AG04449 (cell line): ENCODE results near the gene SLC4A1.

Source experiments
- CTCF ChIA-PET: fragments of 350-600 bp; formaldehyde crosslinking; extraction: SDS; loops from one replicate; lab custom pipeline; 2021; ENCODE audit warnings: antibody characterized with exemption; lab: Yijun Ruan, JAX
- POLR2A ChIA-PET: fragments of 400-600, 350-600 bp; formaldehyde crosslinking; extraction: SDS; loops from one replicate; lab custom pipeline; 2020; ENCODE audit warnings: antibody characterized with exemption, inconsistent platforms; lab: Yijun Ruan, JAX
- DNase-seq: peaks from one replicate; pipeline ENCODE4 v3.0.0-alpha.2; 2010; ENCODE audit warnings: low read depth, low spot score
- H3K4me3 ChIP-seq: 2 replicates; pipeline ENCODE4 v1.5.1; 2011; ENCODE audit warnings: low read depth, mild to moderate bottlenecking, control low read depth, low read length
- TF ChIP-seq, protein P1 (sequence below): IDR thresholded peaks from one replicate; pipeline ENCODE4 v1.5.1; 2011; ENCODE audit warnings: mild to moderate bottlenecking, moderate library complexity, low read length, control low read depth, inconsistent platforms; ENCODE audit not compliant: insufficient read depth; ENCODE audit errors: missing control alignments

The SLC4A1 gene

DNA sequence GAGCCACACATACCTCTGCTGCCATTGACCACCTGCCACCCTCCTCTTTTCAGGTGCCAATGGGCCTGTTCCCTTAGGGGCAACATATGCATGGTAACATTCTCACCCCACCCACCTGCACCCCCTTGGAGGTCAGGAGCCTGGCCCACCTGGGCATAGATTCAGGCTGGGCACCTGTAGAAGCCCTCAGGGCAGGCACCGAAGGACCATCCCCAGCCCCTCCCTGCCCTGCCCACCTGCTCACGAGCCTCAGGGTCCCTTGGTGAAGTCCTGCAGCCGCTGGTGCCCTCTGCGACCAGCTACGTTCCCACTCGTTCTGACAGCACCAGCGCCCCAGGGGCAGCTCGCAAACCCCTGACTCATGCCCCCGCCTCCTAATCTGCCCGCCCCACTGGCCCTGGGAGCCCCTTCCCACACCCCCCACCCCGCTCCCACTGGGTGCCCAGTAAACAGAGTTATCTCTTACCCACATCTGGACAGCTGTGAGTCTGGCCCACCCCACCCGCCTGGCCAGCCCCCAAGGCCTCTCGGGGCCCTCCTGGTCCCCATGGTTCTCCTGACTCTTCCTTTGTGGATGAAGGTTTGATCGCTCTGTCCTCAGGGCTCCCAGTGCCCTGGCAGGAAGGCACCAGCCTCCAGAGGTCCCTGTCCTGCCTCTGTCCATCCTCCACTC lies at the start of gene SLC4A1:
Gene SLC4A1 (minus strand): TSS at position 318 of the 673 bp plus-strand sequence. CDS start 5,269 bp downstream, outside the sequence.
- ChIA-PET CTCF (no interaction called here), POLR2A (interaction anchor here (0.6 kb wide), 1 partner anchor 59 kb away, joined by 4 read pairs; no protein-coding TSS in a partner anchor)
- no peak for DNase-seq
- TF ChIP-seq, protein P1, sequence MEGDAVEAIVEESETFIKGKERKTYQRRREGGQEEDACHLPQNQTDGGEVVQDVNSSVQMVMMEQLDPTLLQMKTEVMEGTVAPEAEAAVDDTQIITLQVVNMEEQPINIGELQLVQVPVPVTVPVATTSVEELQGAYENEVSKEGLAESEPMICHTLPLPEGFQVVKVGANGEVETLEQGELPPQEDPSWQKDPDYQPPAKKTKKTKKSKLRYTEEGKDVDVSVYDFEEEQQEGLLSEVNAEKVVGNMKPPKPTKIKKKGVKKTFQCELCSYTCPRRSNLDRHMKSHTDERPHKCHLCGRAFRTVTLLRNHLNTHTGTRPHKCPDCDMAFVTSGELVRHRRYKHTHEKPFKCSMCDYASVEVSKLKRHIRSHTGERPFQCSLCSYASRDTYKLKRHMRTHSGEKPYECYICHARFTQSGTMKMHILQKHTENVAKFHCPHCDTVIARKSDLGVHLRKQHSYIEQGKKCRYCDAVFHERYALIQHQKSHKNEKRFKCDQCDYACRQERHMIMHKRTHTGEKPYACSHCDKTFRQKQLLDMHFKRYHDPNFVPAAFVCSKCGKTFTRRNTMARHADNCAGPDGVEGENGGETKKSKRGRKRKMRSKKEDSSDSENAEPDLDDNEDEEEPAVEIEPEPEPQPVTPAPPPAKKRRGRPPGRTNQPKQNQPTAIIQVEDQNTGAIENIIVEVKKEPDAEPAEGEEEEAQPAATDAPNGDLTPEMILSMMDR: no peak
- H3K4me3 ChIP-seq: no peak within 1 kb of the TSS

DNA sequence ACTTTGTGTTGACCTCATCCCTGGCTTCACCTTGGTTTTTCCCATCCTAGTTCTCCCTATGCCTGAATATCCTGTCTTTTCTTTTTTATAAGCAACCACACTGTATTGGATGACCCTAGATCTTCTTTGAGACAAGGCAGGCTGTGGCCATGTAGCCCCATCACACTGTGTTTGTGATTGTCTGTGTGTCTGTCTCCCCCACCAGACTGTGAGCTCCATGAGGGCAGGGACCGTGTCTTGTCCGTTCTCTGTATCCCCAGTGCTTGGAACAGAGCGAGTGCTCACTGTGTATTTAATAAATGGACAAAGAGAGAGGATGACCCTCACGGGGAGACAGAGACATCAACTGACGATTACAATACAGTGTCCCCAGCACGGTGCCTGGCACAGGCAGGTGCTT lies 49.6 kb upstream of the SLC4A1 start:
- DNase-seq: no peak
- CTCF ChIA-PET: interaction anchor here (1.2 to 2.2 kb wide), 2 partner anchors 14 to 119 kb away, joined by 3 to 21 read pairs; no protein-coding TSS in a partner anchor
- TF ChIP-seq, protein P1: no peak
- H3K4me3 ChIP-seq: no peak overlapping the region
- POLR2A ChIA-PET: interaction anchor here (1.2 to 2.3 kb wide), 2 partner anchors 9 to 96 kb away, joined by 3 to 18 read pairs; partner anchors contain the start of gene RUNDC3A

DNA sequence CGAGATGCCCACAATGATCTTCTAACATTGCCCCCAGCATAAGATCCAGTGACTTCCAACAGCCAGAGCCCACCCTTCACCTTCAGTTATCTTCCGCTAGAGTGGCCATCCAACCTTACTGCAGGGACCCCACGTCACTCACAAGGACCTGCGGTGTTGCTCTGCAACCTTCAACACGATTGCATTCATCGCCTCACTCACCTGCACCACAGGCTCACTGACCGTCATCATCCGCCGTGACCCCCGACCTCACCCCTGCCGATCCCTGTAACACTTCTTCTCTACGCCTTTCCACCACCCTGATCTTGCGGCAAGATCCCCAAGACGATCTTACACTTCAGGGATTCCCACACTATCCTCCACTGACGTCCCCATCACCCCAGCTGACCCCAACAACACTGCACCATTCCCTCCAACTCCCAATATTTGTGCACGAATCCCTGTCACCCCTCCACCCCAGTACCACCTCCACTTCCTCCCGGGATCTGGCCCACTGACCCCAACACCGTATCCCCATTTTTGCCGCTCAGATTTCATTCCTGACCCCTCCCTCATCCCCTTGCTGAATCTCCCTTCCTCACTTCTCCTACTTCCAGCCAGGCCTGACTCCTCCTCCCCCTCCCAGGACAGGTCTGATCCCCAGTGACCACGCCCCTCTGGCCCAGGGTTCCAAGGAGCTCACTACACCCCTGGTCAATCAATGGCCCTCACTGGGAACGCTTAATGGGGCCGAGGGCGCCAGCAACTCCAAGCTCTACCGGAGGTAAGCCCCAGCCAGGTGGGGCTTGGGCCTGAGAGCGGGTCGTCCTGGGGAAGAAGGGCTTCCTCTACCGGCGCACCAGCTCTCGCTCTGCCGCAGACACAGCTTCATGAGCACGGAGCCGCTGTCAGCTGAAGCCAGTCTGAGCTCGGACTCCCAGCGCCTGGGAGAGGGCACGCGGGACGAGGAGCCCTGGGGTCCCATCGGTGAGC lies 48.1 kb upstream of the SLC4A1 start:
- H3K4me3 ChIP-seq: no peak overlapping the region
- DNase-seq: no peak
- ChIA-PET POLR2A (interaction anchor here (1.3 to 2.3 kb wide), 2 partner anchors 11 to 95 kb away, joined by 6 to 18 read pairs; no protein-coding TSS in a partner anchor), CTCF (interaction anchor here (1.1 to 3.0 kb wide), 3 partner anchors 16 to 106 kb away, joined by 4 to 21 read pairs (median 12); partner anchors contain the start of gene FAM171A2)
- TF ChIP-seq, protein P1: no peak

DNA sequence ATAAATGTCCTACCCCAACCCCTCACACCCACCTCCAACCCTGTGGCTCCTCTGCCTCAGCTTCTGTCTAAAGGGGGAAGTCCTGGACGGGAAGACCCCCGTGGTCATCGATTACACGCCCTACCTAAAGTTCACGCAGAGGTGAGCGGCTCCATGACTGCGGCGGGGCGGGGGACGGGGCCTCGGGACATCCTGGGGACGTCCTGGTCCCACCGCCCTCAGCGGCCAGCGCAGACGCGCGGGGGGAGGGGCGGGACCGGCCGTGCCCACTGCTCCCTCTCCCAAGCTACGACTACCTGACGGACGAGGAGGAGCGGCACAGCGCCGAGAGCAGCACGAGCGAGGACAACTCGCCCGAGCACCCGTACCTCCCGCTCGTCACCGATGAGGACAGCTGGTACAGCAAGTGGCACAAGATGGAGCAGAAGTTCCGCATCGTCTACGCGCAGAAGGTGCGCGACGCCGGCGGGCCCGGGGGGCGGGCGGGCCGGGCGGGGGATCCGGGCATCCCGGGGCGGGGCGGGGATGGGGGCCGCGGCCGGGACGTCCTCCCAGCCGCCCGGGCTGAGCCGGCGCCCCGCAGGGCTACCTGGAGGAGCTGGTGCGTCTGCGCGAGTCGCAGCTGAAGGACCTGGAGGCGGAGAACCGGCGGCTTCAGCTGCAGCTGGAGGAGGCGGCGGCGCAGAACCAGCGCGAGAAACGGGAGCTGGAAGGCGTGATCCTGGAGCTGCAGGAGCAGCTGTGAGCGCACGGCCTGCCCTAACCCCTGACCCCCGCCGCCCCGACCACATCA lies 47.1 kb upstream of the SLC4A1 start:
- POLR2A ChIA-PET: interaction anchor here (2.3 kb wide), 1 partner anchor 94 kb away, joined by 18 read pairs; no protein-coding TSS in a partner anchor
- CTCF ChIA-PET: interaction anchor here (1.1 to 3.0 kb wide), 4 partner anchors 48 to 105 kb away, joined by 3 to 12 read pairs (median 4); partner anchors contain the start of gene FAM171A2
- DNase-seq: no peak
- TF ChIP-seq, protein P1: no peak
- peak overlapping the region; percentile 43 for H3K4me3 ChIP-seq

DNA sequence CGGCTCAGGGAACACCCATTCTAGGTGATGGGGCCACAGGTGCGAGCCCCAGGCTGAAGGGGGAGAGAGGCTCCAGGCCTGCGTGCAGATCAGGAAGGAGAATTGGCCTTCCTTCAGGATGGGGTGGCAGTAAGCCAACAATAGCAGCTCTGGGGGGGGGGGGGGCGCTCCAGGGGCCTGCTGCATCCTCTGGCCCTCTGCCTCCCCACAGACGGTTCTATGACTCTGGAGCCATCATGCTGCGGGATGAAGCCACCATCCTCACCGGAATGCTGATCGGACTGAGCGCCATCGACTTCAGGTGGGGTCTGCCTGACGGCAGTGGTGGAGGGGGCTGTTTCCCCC lies 46.6 kb upstream of the SLC4A1 start:
- CTCF ChIA-PET: interaction anchor here (1.1 to 3.0 kb wide), 3 partner anchors 93 to 105 kb away, joined by 3 to 12 read pairs (median 4); no protein-coding TSS in a partner anchor
- TF ChIP-seq, protein P1: no peak
- H3K4me3 ChIP-seq: no peak overlapping the region
- POLR2A ChIA-PET: interaction anchor here (0.6 kb wide), 1 partner anchor 92 kb away, joined by 3 read pairs; no protein-coding TSS in a partner anchor
- DNase-seq: no peak
